Measurements from ENCODE around the gene ENAM.
A peak's percentile ranks its signal among the peaks of the same experiment; 100 is the strongest.

Gene ENAM

GRCh38 chr4:70628444-70628843 lies at the start of gene ENAM:
Gene ENAM, plus strand, starts transcription at chr4:70628744. Its CDS starts 757 bp downstream, at chr4:70629501.
- DNase-seq, result no peak

- DNase-seq, result no peak
Measured at GRCh38 chr4:70581980-70582379, 46.6 kb upstream of the ENAM start.

DNA sequence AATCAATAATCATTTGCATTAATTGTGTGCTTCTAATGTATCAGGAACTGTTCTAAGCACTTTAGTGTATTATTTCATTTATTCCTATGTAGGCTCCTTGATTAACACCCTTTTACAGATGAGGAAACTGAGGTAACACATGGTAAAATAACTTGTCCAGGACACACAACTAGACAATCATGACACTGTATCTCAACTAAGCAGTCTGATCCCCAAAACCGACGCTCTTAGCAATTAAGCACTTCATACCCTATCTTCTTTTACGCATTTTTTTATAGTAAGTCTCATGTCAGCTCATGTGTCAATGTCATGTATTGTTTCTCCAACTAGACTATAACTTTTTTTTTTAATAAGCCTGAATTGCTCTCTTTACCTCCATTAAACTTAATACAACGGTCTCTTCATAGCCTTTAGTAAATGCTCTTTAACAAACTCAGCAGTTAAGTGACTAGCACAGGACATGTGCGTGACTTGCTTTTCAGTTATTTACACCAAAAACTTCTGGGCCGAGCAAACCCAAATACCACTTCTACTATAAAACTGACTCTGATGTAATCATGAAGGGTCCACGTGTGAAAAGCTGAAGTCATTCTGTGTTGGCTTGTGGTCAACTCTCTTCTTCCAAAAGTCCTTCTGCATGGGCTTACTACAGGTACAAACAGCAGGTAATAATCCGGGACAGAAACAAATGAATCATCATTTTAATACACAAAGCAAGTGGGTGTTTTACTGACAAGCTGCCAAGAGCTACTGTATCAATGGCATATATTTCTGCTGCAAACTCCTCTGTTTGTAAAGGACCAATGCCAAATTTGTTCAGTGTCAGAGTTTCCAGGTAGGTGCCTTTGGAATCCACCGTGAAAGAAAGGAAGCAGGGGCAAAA lies 44.4 kb upstream of the ENAM start:
- no peak for DNase-seq

GRCh38 chr4:70586841-70587240 lies 41.7 kb upstream of the ENAM start:
- DNase-seq, result no peak

DNA sequence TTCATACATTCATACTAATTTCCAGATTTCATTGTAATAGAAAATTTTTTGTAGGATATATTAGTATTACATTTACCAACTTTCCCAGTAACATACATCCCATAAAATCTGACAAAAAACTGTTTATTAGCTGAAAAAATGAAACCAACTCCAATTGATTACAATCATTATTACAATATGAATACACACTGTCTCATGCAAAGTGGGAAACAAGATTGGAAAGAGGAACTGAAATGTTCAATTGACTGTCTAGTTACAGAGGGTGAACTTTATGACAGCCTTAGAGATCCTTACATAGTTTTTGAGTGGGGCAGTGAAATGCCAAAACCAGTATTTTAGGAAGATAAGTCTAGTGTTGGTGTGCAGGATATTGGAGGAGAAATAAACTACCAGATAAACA lies 38.8 kb upstream of the ENAM start:
- no peak for DNase-seq

DNA sequence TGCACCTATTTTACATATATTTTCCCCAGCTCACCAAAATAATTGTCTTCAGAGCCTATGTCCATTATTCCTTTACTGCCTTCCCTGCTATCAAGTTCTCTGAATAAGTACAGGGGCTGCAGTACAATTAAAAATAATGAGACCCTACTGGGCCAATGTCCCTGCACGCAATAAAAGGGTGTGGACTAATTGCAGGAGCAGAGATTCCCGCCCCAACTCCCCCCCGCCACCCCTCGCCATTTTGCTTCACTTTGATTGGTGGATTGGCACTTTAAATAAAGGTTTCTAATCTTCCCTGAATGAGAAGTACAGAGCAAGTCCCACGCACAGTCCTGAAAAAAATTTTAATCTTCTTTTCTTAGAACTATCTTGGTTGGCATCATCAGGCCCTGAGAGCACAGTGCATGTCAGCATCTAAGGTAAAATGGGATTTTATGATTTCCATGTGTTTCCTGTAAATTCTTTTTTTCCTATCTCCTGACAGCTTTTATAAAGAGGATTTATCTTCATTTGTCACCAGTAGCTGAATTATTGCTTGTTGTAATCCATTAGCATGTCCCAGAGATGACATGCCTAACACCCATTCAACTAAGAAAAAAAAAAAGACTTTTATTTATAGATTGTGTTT lies 36.5 kb upstream of the ENAM start, which contains the start of gene AMBN:
Gene AMBN (plus strand): TSS at position 302 of the 628 bp plus-strand sequence. CDS start 103 bp downstream, at position 405.
- DNase-seq, result no peak

DNA sequence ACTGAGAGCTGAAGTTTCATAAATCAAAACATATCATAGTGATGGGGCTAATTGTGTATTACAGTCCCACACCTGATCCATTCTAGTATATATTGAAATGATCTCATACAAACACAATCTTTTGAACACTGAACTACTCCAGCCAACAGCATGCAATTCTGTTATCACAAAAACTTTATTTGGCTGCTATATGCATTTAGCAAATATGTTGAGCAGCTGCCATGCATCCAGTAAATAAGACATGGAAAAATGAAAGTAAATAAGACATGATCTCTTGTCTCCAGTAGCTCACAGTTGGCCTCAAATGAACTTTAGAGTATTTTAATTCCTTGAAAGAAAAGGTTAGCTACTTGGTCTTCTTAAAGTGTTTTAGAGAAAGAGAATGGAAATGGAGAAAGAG lies 34.3 kb upstream of the ENAM start:
- no peak for DNase-seq

DNA sequence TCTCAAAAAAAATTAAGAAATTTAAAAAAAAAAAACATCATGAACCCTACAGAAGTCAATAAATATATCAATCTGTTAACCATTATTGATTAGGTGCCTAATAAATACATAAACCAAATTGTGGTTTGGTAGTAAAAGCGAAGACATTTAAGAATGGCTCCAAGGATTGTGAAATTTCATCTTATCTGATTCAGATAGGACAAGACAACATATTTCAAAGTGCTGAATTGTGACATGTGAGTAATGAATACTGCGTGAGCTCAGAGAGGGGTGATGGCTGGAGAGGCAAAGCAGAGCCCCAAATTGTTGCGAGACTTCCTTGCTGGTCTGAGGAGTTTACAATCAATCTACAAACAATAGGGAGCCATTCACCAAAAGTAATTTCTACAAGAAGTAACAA lies 28.2 kb upstream of the ENAM start:
- no peak for DNase-seq

- DNase-seq, result no peak
Measured at GRCh38 chr4:70600977-70601376, 27.6 kb upstream of the ENAM start.

DNA sequence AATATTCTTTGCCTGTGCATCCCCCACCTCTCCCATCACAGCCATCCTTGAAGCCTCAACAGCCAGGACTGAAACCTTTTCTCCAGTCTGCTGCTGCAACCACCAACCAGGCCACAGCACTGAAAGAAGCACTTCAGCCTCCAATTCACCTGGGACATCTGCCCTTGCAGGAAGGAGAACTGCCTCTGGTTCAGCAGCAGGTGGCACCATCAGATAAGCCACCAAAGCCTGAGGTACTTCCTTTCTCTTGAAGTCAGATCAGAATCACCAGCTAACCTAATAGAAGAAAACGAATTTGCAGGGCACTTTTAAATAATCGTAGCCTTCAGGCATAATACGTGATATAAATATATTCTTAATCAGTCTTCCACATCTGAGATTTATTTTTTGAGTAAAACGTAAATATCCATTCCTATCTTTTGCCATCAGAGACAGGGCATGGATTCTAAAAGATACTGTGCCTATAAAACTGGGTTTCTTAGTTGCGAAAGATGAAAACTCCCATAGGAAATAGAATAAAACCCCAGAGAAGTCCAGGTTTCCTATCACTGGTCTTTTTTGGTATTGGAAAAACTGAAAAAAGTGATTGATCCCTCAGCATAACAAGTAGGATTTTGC lies 27.0 kb upstream of the ENAM start:
- DNase-seq, result peak in 1 of 2 experiments; percentile 48

- DNase-seq, result no peak
Measured at GRCh38 chr4:70603856-70604255, 24.7 kb upstream of the ENAM start.

DNA sequence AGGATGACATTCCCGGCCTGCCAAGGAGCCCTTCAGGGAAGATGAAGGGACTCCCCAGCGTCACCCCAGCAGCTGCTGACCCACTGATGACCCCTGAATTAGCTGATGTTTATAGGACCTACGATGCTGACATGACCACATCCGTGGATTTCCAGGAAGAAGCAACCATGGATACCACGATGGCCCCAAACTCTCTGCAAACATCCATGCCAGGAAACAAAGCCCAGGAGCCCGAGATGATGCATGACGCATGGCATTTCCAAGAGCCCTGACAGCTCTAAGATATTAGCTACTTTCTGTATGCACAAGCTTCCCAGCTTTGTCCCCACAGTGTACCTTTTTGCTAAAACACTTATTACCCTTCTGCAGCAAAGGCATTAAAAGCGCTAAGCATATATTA lies 22.1 kb upstream of the ENAM start:
- no peak for DNase-seq

- DNase-seq, result no peak
Measured at GRCh38 chr4:70607334-70607853, 21.1 kb upstream of the ENAM start.

- DNase-seq, result no peak
Measured at GRCh38 chr4:70608324-70608723, 20.2 kb upstream of the ENAM start.

DNA sequence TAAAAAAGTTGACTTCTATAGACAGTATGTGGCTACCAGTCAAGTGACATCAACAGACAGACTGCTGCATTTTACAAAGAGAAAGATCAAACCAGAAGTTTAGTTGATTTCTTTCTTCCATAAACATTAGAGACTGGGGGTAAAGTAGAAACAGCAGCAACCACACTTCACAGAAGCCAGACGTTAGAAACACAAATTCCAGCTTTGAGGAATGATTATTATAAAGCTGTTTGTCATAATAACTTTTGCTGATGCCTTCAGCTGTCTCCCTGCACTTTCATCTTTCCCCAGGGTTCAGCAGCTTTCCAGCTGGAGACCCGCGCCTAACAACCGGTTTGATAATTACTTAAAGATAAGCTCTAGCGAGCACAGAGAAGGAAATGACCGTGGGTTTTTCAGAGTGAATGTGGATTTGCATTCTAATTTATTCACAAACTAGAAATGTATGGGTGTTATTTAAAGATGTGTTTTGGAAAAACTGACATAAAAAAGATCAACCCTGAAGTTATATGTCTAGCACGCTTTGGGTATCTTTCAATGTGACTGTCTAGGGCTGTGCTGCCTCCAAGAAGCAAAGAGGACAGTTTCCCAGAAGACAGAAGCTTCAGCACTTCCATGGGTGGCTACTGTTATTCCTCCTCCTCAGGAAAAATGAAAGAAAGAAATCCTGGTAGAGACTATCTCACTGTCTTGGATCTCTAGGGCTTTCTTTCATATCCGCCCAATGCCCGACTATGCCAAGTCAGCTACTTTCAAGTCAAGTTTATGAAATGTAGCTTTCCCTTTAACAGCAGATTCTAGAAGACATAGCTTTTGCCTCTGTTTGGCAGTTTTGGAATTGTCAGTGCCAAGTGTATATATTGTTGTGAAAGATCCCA lies 15.0 kb upstream of the ENAM start:
- DNase-seq, result no peak

DNA sequence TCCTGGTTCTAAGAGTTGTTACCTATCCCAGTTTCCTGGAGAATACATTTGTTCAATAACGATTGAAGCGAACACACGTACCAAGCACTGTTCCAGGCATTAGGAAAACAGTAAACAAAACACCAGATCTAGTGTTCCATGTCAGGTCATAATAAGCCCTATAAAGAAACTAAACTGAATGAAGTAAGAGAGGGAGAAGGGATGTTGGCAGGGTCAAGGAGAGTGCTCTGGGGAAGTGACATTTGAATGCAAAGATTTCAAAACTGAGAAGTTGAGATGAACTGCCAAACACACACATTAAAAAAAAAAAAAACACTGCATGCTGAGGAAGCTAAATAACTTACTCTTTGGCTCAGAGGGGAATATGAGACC lies 14.4 kb upstream of the ENAM start:
- DNase-seq, result no peak

- DNase-seq, result no peak
Measured at GRCh38 chr4:70619288-70619687, 9.3 kb upstream of the ENAM start.

DNA sequence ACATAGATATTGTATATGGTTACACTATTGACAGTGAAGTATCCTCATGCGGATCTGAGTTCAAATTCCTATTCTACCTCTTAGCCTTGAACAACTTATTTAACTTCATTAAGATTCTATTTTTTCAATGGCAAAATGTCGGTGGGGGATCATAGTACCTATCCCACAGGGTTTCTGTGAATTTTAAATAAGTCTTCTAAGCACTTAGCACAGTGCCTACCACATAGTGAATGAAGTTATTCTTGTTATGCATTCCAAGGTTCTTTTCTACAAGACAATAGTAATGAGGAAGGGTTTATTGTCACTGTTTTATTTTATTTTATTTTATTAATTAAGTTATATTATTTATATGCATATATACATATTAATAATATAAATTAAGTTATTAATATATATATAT lies 8.8 kb upstream of the ENAM start:
- no peak for DNase-seq

- no peak for DNase-seq
Measured at GRCh38 chr4:70623323-70623722, 5.2 kb upstream of the ENAM start.

GRCh38 chr4:70624226-70624793 lies 4.2 kb upstream of the ENAM start:
- DNase-seq, result no peak

DNA sequence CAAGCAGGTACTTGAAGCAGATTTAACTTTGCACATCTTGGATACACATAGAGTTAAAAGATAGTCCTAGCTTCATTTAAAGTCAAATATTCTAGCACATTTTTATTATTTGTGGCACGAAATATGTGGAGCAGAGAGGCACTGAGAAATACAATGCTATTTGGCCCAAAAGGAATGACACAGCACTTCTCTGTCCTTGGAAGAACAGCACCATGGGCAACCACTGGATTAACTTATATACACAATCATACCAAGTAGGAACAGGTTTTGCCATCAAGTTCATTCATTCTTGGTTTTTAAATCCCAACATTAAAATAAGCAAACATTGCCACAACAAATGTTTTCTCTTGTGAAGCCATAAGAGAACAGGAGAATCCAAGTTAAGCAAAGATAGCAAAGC lies 924 bp upstream of the ENAM start:
- DNase-seq, result no peak

DNA sequence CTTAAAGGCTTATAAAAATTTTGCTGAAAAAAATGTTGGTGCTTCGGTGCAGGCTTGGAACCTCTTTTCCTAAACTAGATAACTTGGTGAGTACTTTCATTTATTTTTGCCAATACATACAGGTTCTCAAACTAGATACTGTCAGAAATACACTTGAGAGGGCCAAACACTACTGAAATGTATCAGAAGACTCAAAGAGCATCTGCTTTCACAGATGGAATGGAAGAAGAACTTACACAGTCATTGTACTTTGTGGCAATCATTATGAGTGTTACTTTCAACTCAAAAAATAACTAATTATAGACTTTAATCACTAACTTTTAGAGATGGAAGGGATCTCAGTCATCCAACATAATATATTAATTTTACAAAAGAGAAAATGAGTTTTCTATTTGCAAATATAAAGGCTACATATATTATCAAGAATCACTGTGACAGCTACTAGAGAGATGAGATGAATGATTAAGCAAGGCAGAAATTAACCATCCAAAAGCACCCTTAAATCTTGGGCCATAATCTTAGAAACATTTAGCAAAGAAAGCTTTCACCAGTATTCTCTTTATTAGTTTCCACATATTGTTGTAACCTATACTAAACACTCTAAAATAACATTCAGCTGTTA lies 1.0 kb downstream of the ENAM start:
- no peak for DNase-seq

Measured in SW 1271 (cell line).